Measurements from ENCODE around the gene U2AF1L4.

The U2AF1L4 gene

GRCh38 chr19:35754370-35755130 is 9.3 kb upstream of the U2AF1L4 start:
- DNase-seq (ENCODE audit: low read depth): no peak
- TF ChIP-seq, protein P1, sequence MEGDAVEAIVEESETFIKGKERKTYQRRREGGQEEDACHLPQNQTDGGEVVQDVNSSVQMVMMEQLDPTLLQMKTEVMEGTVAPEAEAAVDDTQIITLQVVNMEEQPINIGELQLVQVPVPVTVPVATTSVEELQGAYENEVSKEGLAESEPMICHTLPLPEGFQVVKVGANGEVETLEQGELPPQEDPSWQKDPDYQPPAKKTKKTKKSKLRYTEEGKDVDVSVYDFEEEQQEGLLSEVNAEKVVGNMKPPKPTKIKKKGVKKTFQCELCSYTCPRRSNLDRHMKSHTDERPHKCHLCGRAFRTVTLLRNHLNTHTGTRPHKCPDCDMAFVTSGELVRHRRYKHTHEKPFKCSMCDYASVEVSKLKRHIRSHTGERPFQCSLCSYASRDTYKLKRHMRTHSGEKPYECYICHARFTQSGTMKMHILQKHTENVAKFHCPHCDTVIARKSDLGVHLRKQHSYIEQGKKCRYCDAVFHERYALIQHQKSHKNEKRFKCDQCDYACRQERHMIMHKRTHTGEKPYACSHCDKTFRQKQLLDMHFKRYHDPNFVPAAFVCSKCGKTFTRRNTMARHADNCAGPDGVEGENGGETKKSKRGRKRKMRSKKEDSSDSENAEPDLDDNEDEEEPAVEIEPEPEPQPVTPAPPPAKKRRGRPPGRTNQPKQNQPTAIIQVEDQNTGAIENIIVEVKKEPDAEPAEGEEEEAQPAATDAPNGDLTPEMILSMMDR (IDR thresholded peaks at IDR 0.05; ENCODE audit: low read depth, low read length, missing control alignments): no peak
- H3K4me3 ChIP-seq (ENCODE audit: low read depth, low read length): no peak overlapping the region
- in situ Hi-C loops (cut with HindIII; ENCODE audit: low sequenced_read_pairs): no loop called here

GRCh38 chr19:35753634-35754369 is 8.6 kb upstream of the U2AF1L4 start:
- in situ Hi-C loops (cut with HindIII; ENCODE audit: low sequenced_read_pairs): no loop called here
- TF ChIP-seq, protein P1 (IDR thresholded peaks at IDR 0.05; ENCODE audit: low read depth, low read length, missing control alignments): no peak
- H3K4me3 ChIP-seq (ENCODE audit: low read depth, low read length): no peak overlapping the region
- DNase-seq (ENCODE audit: low read depth): no peak

DNA sequence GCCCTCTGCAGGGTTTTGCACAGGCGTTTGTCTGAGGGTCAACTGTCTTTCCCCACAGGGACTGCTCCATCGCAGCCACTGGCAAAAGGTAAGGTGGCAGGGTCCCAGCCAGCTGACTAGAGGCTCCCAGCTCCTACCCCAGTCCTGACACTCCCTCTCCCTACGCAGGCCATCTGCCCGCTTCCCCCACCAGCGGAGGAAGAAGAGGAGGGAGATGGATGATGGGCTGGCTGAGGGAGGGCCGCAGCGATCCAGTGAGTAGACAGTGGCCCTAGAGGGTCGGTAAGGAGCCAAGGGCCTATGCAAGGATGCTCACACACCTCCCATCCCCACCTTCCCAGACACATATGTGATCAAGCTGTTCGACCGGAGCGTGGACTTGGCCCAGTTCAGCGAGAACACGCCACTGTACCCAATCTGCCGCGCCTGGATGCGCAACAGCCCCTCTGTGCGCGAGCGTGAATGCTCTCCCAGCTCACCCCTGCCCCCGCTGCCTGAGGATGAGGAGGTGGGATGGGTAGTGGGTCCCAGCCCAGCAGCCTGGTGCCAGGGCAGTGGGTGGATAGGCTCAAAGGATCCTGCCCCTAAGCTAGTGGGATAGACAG is 7.6 kb upstream of the U2AF1L4 start:
- TF ChIP-seq, protein P1 (IDR thresholded peaks at IDR 0.05; ENCODE audit: low read depth, low read length, missing control alignments): no peak
- in situ Hi-C loops (cut with HindIII; ENCODE audit: low sequenced_read_pairs): no loop called here
- DNase-seq (ENCODE audit: low read depth): no peak
- H3K4me3 ChIP-seq (ENCODE audit: low read depth, low read length): no peak overlapping the region

- no peak for DNase-seq (ENCODE audit: low read depth)
- TF ChIP-seq, protein P1 (IDR thresholded peaks at IDR 0.05; ENCODE audit: low read depth, low read length, missing control alignments): no peak
- in situ Hi-C loops (cut with HindIII; ENCODE audit: low sequenced_read_pairs): no loop called here
- no peak overlapping the region for H3K4me3 ChIP-seq (ENCODE audit: low read depth, low read length)
Observed at GRCh38 chr19:35751839-35752745, 6.9 kb upstream of the U2AF1L4 start.

DNA sequence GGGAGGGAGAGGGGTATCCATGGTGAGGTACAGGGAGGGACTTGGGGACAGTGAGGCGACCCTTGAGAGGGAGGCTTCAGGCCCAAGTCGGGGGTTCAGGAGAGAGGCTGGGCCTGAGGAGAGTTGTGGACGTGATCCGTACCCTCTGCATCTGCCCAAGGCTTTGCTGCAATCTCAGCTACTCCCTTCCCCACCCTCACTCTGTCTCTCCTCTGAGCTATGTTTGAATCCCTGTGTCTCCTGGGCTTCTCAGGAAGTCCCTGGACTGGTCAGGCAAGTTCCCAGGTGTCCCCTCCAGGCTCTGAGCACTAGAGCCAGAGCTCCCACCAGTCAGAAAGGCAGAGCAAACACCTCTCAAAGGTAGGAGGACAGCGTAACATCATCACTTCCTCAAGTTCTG is 4.9 kb upstream of the U2AF1L4 start:
- H3K4me3 ChIP-seq (ENCODE audit: low read depth, low read length): no peak overlapping the region
- DNase-seq (ENCODE audit: low read depth): no peak
- in situ Hi-C loops (cut with HindIII; ENCODE audit: low sequenced_read_pairs): no loop called here
- TF ChIP-seq, protein P1 (IDR thresholded peaks at IDR 0.05; ENCODE audit: low read depth, low read length, missing control alignments): no peak
